GM19099 (cell line): Measurements from ENCODE around the gene ZP2.

Experiments used
- POLR2A ChIP-seq: IDR thresholded peaks from 3 replicates; pipeline ENCODE4 v1.6.1; 2011; ENCODE audit warnings: low read depth; ENCODE audit not compliant: insufficient read length; ENCODE audit errors: extremely low read depth

Gene ZP2

DNA sequence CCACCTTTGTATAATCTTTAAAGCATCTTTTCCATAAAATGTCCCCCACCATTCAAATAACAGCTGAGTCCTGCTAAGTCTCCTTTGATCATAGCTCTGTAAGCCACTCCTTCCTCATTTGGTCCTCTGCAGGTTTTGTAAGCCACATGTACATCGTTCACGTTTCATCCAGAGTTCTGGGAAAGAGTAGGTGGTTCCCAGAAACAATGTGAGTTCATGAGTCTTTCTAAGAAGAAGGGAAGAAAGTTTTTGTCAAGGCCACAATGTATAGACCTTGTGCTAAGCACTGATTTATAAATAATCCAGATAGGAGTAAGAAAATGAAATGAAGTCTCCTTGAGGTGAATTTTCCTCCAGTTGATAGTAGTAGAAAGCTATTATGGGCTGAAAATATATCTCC is 13.4 kb upstream of the ZP2 start:
- TF ChIP-seq POLR2A: no peak

DNA sequence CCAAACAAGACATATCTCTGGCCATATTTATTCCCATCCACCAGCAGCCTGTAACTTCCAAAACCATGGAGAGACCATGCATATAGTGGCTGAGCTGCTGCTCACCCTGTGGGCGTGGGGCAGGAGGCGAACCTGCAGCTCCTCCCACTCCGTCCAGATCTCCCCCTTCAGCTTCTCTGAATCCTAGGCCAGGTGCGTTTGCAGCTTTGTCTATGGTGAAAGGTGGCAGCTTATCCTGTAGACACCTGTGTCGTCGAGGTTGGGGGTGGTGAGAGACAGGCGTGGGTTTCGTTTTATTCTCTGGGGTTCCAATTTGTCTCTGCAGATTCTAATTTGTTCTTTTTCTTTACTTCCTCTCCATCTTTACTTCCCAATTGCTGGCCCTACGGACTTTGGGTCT is 12.4 kb upstream of the ZP2 start:
- no peak for TF ChIP-seq POLR2A

DNA sequence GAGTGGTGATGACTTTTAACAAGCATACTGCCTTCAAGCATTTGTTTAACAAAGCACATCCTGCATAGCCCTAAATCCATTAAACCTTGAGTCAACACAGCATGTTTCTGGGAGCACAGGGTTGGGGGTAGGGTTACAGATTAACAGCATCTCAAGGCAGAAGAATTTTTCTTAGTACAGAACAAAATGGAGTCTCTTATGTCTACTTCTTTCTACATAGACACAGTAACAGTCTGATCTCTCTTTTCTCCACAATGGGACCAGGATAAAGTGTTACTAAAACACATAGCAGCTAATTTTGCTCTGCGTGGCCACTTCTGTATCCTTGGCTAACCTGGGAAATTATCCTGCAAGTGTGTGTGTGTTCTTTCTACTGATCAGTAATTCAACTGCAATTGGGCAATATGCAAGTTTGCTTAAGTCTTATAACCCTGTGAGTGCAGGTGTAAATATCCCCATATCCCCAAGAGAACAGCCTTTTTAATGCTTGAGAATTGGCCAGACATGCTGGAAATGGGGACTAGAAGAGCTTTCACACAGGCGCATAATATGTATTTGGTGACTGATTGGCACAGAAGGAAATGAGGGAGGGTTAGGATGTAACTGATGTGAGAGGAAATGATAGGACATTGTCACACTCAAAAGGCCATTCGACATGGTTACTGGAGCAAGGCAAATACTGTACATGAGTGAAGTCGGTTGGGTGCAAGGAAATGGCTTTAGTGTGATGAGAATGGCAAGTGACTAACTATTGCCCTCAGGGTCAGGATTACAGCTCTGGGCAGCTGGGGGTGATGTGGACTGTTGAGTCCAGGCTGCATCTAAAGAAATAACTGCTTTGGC is 11.3 kb upstream of the ZP2 start:
- TF ChIP-seq POLR2A: no peak

DNA sequence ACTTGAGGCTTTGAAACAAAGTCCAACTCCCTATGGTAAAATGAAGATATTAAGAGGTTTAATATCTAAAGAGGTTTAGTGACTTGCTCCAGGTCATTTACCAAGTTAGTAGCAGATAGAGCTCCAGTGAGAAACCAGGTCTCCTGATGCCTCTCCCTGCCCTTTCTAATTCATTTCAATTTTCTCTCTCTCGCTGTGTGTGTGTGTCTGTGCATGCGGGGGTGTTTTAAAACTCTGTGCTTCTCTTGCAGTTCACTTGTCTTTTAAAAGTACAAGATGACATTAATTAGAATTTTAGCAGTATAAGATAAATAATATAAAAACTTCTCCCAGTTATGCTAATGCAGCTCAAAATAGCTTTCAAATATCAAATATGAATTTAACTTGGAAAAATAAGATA is 8.2 kb upstream of the ZP2 start:
- no peak for TF ChIP-seq POLR2A

DNA sequence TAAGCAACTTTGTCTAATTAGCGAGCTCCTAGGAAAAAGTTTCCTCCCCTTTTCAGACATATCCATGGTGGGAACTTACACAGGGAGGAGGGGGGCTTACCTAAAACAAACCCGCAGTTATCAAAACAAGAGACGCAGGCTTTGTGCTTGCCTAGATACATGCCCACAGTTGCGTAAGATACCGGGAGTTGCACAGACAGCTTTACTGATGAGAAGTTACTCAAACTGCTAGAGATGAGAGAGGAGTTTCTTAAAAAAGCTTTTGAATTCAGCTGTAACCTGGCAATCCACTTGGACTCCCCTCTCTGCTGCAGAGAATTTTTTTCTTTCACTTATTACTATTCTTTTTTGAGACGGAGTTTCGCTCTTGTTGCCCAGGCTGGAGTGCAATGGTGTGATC is 6.8 kb upstream of the ZP2 start:
- no peak for TF ChIP-seq POLR2A

DNA sequence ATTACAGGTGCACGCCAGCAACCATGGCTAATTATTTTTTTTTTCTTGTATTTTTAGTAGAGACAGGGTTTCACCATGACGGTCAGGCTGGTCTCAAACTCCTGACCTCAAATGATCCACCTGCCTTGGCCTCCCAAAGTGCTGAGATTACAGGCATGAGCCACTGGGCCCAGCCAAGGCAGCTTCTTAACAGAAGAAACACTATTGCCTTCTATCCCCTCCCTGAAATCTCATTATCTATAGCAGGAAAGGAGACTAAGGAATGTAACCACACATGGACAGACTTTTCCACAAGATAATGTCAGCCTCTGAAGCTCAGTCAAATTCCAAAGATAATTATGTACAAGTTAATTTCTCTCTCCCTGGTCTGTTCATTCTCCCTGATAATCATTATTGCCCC is 5.7 kb upstream of the ZP2 start:
- no peak for TF ChIP-seq POLR2A

DNA sequence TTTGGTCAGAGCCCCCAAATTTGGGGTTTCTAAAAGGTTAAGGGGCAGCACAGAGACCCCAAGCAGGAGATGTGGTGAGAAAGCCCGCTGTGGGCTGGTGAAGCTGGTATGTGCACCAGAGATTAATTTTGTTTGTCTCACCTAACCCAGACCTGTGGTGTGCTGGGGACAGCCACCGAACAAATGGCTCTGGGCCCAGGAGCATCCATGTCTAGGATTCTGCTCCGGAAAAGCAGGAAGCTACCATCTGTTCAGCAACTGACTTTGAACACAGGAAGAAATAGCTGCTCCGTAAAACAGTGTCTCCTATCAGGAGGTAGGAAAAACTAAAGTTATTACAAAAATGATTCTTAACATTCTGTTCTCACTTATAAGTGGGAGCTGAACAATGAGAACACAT is 2.7 kb upstream of the ZP2 start:
- TF ChIP-seq POLR2A: no peak

DNA sequence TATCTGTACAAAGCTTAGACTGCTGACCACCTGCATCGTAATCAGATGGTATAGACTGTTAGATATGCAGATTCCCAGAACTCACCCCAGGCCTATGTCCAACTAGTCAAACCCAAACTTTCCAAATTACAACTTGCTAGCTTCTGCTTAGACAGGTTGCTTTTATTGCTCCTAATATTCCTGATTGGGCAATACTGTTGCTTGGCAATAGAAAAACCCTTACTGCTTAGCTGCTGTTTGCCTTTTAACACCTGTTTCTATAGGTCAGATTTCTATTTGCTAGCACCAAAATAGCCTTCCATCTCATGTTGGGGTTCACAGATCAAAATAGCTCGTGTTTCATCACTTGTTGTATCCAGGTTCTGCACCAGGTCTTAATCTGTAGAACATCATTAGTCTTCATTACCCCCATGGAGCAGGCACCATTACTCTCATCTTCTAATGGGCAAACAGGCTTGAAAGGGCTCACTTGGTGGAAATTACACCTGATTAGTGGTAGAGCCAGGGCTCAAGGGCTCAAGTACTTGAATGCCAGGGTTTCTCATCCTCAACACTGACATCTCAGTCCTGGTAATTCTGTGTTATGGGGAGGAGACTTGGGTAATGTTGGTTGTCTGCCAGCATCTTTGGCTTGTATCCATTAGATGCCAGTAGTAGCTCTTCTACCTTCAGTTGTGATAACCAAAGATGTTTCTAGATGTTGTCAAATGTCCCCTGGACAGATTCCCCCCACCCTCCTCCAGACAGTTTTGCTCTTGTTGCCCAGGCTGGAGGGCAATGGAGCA is 2.7 kb downstream of the ZP2 start:
- TF ChIP-seq POLR2A: no peak

DNA sequence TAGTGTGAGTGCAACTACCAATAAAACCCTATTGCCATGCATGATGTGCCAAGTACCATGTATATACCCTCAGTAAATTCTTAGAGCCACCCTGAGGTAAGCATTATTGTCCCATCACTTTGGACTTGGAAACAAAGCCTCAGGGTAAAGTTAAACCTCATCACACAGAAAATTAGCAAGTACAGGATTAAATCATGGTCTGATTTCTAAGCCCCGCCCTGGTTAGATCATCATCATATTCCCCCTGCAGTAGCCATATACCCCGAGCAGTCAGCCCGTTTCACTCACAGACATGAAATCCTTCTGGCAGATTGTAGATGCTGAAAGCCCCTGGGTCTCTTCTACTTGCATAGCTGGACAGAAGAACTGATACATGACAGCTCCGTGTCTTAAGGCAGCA is 4.8 kb downstream of the ZP2 start:
- TF ChIP-seq POLR2A: no peak

DNA sequence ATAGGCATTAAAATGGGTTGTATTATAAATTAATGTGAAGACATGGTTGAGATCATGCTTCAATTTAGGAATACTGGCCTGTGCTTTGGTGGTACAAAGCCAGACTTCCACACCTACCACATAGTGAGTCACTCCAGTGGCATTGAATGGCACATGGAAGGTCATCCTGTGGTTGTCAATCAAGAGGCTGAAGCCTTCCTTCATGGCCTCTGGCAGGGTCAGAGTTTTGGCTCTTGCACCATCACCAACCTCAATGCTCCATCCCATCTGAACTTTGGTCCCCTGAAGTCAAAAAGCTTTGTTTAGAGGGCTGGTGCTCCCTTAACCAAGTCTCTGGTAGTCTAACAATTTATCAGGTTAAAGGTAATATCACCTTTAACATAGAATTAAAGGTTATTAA is 6.1 kb downstream of the ZP2 start:
- no peak for TF ChIP-seq POLR2A

DNA sequence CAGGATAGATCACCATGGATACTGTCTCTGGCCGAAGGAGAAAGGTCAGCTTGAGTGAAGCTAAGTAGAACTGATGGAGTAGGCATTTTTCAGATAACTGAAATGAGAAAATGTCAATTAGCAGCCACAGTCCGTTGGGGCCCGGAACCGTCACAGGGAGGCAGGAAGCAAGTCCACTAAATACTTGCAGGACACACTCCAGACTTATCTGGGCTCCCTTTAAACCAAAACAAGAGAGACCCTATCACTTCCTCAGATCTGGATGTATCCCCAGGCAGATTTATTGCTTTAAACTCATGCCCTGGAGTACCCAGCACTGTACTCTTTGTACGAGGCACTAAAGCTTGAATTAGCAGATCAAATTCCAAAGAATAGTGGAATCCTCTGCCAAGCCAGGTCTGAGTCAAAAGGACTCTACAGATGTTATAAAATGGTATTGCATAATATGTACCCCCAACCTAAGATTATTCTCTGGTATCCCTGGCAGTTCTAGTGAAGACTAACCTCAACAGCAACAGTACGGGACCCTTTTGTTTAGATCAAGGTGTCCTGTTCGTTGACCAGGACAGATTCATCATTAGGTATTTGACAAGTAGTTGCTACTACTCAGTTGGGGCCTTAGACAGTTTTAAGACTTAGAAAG is 8.1 kb downstream of the ZP2 start:
- no peak for TF ChIP-seq POLR2A

DNA sequence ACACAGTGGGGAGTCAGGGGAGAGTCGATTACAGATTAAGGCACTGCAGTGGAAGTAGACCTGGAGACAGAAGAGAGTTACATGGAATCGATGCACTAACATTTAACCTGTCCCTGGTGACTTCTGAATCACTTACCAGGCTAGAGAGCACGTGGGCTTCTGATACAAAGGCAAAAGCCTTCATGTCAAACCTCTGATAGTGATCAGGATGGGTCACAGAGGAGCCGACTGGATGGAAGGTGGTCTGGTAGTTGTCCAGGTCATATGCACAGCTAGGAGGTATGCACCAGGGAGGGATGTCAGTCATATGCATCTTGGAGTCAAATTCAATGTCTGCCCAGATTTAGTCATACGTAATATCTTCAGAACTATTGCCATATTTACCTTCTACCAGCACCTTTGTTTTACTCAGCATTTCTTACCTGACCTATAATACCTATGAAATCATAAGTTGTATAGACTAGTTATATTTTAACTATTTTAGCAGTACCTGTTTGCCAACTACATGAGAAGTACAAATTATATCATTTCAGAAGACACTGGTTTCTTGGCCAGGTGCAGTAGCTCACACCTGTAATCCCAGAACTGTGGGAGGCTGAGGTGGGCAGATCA is 11.7 kb downstream of the ZP2 start:
- no peak for TF ChIP-seq POLR2A

DNA sequence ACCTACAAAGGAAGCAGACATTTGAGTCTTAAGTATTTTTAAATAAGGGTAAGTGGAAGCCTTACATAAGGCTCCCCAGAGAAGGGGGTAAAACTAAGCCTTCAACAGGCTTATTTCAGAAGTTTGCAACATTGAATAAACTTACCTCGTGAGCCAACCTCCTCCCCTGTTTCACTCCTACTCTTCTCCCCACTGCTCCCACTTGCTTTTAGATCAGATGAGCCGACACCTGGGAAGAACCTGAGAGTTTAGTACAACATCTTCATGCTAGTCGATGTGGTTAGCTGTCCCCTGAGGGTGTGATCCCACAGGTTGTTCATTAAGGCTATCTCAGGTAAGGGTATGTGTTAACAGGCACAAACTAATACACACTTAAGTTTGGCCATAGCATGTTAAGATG is 13.8 kb downstream of the ZP2 start:
- no peak for TF ChIP-seq POLR2A

DNA sequence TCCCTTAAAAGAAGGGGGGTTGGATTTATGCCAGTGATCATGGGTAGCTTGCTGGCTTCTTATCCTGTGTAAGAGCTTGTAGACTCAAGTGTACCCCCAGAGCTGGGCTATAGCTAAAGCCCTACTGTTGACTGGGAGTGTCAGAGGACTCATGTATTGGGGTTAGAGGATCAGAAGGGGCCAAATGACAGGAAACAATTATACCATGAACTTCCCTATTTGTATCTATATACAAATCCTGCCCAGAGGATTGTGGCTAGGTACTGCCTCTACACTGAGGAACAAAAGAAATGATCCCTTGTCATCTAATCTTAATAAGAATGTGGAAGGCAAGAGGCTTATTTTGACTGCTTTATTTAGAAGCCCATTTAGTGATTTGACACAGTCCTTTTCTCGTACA is 14.3 kb downstream of the ZP2 start:
- no peak for TF ChIP-seq POLR2A

DNA sequence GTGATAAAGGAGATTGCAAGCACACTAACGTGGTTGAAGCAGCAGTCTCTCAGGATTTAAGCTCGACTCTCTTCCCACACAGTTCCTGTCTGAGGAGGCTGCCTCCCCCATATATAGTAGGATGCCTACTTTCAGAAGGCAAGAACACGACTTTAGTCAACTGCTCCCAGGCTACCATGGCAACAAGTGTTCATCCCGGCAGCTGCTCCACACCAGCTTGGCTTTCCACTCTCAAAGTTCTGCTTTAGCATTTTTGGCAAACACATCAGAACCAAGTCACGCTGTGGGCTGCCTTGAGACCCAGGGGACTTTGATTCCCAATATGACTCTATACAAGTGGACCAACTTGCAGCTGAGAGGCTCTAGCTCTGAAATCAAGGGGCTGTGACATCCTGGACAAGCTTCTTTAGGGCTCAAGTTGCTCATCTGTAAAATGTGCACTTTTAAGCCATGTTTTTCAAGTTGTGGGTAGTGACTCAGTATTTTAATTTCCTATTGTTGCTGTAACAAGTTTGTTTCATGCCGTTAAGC is 16.5 kb downstream of the ZP2 start:
- TF ChIP-seq POLR2A: no peak
